Measurements from ENCODE around the gene WNT7B. TPM values are rescaled to one million over a fixed set of nuclear protein-coding genes. Genes with fewer than 3 reads are reported as not detected.

The WNT7B gene
- total RNA-seq: not detected

DNA sequence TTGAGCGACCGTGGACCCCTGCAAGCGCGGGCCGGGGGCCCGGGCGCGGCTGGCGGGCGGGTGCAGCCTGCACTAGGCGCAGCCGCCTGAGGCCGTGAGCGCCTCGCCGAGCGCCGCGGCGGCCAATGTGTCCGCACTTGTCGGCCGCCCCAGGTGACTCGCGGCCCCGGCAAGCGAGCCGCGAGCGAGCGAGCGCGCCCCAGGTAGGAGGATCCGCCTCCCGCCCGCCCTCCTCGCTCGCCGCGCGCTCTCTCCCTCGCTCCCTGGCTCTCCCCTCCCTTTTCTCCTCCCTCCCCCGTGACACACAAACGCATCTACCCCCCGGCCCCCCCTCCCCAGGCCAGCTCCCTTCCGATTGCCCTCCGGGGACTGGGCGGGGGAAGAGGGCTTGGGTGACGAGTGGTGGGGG lies at the start of gene WNT7B:
Gene WNT7B (minus strand): TSS at position 160 of the 409 bp plus-strand sequence. CDS start 408 bp downstream, outside the sequence.
- POLR2A ChIA-PET: no interaction called here
- CTCF ChIA-PET: interaction anchor here (0.5 to 1.5 kb wide), 3 partner anchors 37 to 598 kb away, joined by 4 to 6 read pairs (median 6); no protein-coding TSS in a partner anchor

DNA sequence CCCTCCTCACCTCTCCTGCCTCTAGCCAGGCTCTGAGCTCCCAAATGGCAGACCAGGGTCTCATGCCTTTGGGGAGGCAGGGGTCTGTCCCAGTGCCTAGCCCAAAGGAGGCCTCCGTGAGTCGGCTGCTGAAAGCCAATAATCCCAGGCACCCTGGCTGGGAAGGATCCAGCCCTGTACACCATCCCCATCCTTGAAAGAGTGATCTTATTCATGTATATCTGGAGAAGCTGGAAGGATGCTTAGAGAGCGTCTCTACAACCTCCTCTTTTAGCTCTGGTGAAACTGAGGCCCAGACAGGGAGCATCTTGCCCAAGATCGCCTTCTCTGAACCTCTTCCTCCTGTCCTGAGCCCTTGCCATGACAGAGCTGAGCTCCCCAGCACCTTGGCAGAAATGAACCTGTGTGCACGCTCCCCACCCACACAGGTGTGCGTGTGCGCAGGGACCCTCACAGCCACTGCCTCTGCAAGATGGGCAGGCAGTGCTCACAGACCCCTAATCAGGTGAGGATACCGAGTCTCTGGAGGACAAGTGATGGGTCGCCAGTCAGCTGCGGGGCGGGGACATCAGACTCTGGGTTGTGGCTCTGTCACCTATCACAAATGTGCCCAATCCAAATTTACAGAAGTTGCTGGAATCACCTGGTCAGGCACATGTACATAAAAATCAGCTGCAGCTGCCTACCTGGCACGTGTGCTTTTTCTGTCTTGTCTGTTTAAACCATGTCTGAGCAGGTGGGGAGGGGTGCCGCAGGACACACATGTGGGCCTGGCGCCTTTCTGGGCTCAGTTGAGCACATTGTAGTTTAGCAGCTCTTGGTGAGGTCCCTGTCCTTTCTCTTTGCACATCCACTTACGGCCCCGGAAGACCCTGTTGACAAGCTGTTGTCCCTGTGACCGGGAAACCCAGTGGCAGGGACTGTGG lies 49.3 kb upstream of the WNT7B start:
- POLR2A ChIA-PET: no interaction called here
- CTCF ChIA-PET: interaction anchor here (0.7 to 1.6 kb wide), 5 partner anchors 9 to 83 kb away, joined by 3 to 6 read pairs (median 4); no protein-coding TSS in a partner anchor

DNA sequence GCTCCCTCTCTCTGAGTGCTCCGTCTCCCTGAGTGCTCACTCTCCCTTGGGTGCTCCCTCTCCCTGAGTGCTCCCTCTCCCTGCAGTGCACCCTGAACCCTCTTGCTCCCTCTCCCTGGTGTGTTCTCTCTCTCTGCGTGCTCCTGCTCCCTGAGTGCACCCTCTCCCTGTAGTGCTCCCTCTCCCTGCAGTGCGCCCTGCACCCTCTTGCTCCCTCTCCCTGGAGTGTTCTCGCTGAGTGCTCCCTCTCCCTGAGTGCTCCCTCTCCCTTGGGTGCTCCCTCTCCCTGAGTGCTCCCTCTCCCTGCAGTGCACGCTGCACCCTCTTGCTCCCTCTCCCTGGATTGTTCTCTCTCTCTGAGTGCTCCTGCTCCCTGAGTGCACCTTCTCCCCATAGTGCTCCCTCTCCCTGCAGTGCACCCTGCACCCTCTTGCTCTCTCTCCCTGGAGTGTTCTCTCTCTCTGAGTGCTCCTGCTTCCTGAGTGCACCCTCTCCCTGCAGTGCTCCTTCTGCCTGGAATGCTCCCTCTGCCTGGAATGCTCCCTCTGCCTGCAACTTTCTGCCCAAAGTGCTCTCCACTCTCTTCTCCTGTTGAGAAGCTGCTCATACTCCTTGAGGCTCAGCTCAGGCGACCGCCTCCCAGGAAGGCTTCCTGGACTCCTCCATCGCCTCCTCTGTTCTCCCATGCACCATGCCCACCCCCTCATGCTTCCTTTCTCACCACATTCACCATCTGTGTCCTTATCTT lies 48.4 kb upstream of the WNT7B start:
- CTCF ChIA-PET: interaction anchor here (0.6 to 1.6 kb wide), 4 partner anchors 10 to 19 kb away, joined by 4 to 6 read pairs (median 4); no protein-coding TSS in a partner anchor

DNA sequence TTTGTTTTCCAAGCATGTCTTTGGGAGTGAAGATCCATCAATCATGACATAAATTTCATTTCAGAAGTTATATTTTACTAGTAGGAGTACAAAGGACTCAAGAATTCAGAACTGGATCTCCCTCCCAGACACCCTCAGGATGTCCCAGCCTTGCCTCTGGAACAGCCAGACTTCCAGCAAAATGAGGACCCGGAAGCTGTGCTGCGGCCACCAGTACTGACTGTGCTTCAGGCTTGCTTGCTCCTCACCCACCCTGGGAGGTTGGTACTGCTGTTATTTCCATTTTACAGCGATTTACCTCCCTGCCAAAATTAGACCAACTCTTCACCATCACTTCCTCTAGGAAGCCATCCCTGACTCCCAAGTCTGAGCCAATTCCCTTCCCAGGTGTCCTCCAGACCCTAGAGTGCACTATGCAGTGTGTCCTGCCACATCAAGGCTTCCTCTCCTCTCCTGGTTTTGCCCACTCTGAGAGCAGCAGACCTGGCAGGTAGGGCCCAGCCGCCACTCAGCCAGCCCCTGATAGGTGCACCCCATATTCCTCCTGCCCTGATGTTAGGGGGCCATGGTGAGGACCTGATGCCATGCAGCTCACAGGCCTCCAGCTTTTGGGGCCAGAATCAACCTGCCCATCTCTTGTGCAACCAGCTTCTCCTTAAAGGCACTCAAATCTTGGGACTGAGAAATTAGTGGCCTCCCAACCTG lies 47.3 kb upstream of the WNT7B start:
- ChIA-PET POLR2A (no interaction called here), CTCF (interaction anchor here (0.6 to 0.9 kb wide), 2 partner anchors 19 to 28 kb away, joined by 3 to 4 read pairs; no protein-coding TSS in a partner anchor)

More for the DNA sequence above, 48.4 kb upstream of the WNT7B start:
- POLR2A ChIA-PET: no interaction called here

DNA sequence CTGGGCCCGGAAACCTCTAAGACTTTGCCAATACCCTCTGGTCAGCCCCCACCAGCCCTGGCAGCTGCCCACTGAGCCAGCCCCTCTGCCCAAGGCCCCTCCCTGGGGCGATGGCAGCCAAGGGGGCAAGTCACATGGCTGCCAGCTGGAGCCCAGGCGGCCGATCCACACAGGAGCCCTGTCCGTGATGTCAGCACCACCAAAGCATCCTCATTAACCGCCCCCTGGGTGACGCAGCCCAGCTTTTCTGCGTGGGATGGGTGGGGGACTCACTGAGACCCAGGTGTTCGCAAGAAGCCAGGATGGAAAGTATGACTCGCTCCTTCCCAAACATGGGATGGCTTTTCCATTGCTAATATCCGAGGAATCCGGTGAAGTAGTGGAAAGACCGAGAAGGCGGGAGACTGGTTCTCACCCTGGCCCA lies 46.6 kb upstream of the WNT7B start:
- POLR2A ChIA-PET: no interaction called here
- CTCF ChIA-PET: interaction anchor here (2.6 kb wide), 1 partner anchor 17 kb away, joined by 9 read pairs; no protein-coding TSS in a partner anchor

DNA sequence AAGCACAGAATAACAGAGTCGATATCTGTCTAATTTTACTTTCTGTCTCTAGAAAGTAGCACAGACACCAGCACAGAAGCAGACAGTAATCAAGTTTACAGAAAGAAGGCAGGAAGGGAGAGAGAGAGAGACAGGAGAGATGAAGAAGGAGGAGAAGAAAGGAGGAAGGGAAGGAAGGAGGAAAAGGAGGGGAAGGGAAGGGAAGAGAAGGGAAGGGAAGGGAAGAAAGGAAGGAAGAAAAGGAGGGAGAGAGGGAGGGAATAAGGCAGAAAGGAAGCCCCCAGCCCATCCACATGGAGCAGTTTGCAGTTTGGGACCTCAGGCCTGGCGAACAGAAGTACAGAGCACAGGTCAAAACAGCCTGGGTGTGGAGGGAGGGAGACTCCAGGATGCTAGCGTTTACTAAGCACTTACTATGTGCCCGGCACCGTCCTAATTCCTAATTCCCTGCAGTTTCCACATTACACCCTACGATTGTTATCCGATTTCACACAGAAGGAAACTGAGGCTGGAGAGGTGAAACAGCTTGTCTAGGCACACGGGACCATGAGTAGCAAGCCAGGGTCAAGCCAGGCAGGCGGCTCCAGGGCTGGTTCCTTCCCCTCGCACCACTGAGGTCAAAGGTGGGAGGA lies 46.0 kb upstream of the WNT7B start:
- ChIA-PET CTCF (interaction anchor here (2.6 kb wide), 1 partner anchor 17 kb away, joined by 9 read pairs; no protein-coding TSS in a partner anchor), POLR2A (no interaction called here)

DNA sequence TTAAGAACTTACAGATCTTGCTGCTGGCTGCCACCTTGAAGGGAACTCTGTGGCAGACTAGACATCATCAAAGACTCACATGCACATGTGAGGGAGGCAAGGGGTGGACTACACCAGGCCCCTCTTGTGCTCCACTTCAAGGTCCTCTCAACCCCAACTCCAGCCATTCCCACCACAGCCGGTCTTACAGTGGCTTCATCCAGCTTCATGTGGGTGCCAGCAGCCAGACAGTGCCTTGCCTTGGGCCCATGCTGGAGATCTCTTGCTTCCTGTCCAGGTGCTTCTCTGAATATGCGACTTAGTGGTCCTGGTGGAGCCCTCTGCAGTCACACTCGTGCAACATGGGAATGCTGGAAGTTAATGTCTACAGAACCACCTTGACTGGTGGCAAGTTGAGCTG lies 44.6 kb upstream of the WNT7B start:
- ChIA-PET CTCF (interaction anchor here (1.4 to 2.6 kb wide), 2 partner anchors 14 to 15 kb away, joined by 3 to 9 read pairs; no protein-coding TSS in a partner anchor), POLR2A (no interaction called here)

DNA sequence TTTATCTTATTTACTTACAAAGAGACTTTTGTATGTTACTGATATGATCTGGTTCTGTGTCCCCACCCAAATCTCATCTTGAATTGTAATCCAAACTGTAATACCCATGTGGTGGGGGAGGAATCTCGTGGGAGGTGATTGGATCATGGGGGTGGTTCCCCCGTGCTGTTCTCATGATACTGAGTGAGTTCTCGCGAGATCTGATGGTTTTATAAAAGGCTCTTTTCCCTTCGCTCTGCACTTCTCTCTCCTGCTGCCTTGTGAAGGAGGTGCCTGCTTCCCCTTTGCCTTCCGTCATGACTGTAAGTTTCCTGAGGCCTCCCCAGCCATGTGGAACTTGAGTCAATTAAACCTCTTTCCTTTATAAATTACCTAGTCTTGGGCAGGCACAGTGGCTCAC lies 42.4 kb upstream of the WNT7B start:
- POLR2A ChIA-PET: no interaction called here

DNA sequence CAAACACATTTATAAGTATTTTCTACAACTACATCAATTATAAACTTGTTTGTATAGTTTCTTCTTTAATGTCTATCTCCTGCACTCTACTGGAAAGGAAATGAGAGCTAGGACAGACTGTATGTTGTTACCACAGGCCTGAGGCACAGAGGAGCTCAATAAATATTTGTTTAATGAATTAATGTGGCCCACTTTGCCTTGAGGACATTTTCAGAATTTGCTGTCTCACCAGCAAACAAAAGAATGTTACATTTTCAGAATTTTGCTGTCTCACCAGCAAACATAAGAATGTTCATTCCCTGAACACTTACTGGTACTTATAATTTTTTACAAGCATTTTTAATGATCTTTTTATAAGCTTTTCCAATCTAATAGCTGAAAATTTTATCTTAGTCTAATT lies 41.9 kb upstream of the WNT7B start:
- POLR2A ChIA-PET: no interaction called here

More for the DNA sequence above, 42.4 kb upstream of the WNT7B start:
- CTCF ChIA-PET: no interaction called here

DNA sequence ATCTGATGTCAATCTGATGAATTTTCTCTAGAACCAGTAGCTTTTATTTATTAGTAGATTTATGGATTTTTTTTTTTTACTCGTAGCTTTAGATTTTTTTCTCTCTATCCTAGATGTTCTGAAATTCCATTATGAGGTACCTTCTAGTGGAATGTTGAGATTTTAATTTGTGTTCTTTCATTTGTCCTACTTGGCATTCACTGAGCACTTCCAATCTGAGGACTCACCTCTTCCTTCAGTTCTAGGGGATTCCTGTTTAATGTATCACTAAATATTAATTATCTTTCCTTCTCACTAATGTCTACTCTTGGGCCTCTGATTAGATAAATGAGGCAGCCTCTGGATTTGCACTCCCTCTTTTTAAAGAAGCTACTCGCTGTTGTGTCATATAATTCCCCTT lies 40.2 kb upstream of the WNT7B start:
- ChIA-PET POLR2A (no interaction called here), CTCF (interaction anchor here (0.8 to 5.1 kb wide), 3 partner anchors 9 to 19 kb away, joined by 3 to 24 read pairs (median 5); no protein-coding TSS in a partner anchor)

More for the DNA sequence above, 41.9 kb upstream of the WNT7B start:
- CTCF ChIA-PET: interaction anchor here (5.1 kb wide), 1 partner anchor 13 kb away, joined by 24 read pairs; no protein-coding TSS in a partner anchor

DNA sequence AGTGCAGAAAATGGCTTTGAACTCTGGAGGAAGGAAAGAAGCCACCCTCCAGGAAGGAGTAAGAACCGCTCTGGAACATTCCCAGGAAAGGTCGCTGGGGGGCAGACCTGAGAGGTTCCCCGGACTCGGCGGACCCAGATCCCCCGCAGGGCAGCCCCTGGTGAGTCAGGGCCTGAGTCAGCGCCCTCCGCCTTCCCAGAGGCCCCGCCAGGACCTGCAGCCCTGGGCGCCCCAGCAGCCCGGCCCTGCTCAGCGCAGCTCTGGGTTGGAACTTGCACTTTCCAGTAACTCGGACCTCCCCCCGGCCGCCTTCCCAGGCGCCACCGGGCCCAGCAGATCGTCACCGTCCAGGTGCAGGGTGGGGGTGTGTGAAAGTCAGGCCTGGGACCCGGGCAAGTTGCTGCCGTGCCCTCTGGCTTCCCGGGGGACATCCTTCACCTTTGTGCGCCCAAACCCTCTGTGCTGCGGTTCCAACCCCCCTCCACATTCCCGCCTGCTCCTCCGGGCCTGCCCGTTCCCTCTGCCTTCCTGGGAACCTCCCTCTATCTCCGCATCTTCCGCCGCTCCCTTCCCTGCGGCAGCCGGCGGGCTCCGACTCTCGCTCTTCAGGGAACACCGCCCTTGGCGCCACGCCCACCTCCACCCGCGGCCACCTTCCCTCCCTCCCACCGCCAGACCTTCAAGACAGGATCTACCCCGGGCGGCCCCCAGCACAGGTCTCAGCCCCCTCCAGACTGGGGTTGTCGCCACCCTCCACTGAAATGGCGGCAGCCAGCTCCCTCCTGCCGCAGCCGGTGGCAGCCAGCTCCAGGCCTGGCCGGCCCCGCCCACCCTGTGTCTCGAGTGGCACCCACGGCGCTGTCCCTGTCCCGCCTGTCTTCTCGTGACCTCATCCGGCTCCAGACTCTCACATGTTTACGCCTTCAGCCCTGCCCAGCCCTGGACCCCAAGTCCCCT lies 36.8 kb upstream of the WNT7B start:
- POLR2A ChIA-PET: interaction anchor here (0.6 to 2.8 kb wide), 5 partner anchors 9 to 323 kb away, joined by 3 to 16 read pairs (median 5); no protein-coding TSS in a partner anchor
- CTCF ChIA-PET: interaction anchor here (0.7 to 5.1 kb wide), 17 partner anchors 8 to 354 kb away, joined by 3 to 35 read pairs (median 5); partner anchors contain the start of gene WNT7B

DNA sequence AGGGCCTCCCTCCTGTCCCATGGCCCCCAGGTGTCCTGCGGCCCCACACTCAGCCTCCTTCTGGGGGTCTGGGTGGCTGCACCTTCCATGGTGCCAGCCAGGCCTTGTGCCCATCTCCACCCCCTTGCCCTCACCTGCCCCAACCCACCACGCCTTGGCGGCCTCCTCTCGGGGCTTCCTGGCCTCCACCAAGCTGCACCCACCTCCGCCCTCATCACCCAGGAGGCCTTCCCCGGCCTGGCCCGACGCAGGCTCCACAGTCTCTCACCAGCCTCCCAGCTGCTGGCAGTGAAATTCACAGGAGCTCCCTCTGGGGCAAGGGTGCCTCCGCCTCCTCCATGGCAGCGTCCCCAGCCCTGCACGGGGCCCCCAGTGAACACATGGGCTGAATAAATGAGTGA lies 35.9 kb upstream of the WNT7B start:
- POLR2A ChIA-PET: interaction anchor here (0.6 to 2.8 kb wide), 4 partner anchors 8 to 104 kb away, joined by 5 to 16 read pairs (median 6); no protein-coding TSS in a partner anchor
- CTCF ChIA-PET: interaction anchor here (0.7 to 4.2 kb wide), 17 partner anchors 13 to 355 kb away, joined by 3 to 35 read pairs (median 4); partner anchors contain the start of gene WNT7B

DNA sequence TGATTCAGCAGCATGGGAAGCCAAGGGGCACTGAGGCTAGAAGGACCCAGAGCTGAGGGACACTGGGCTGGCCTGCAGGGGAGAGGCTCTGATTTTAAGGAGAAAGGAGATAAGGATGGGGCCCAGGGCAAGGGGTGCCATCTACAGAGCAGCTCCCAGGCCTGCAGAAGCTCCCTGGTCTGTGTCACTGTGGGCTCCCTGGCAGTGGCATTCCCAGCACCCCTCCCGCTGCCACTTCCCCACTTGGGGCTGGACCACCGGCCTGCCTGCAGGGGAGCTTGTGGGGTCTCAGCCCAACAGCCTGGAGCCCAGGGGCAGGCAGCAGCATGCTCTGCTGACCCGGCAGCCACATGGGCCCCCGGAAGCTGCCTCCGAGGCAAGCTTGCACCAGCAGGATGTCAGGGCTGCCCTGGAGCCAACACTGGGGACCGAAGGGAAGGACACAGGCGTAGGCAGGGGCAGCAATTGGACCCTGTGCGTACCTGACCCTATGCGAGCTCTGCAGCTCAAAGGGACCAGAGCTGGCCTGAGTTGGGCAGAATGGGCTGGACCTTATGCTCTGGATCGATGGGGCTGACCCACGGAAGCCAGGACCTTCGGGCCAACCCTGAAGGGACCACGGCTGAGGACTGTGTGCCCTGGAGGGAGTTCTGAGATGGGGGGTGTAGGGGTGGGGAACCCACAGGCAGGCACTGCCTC lies 35.4 kb upstream of the WNT7B start:
- POLR2A ChIA-PET: interaction anchor here (1.1 to 2.8 kb wide), 3 partner anchors 23 to 105 kb away, joined by 5 to 16 read pairs (median 5); no protein-coding TSS in a partner anchor

DNA sequence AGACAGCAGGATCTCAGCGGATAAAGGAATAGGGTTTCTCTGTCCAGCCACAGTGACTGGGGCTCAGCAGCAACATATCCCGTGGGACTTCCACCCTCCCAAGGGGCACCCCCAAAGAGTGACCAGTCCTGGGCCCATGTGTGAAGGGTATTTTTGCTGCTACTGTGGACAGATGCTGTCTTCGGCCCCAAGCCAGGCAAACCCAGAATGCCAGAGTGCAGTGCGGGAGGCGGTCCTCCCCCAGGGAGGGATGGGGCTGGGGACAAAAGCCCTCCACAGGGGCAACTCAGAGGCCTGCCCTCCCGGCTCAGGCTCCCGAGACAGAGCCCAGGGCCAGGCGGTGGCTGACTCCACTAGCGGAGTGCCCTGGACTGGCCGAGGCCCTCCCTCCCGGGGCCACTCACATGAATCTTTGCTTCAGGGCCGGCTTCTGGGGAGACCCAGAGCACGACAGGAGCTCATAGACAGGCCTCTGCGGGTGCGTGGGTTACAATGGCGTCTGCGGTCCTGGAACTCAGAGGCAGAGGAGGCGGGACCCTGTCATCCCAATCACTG lies 34.7 kb upstream of the WNT7B start:
- POLR2A ChIA-PET: no interaction called here
- CTCF ChIA-PET: interaction anchor here (1.0 to 4.2 kb wide), 7 partner anchors 17 to 324 kb away, joined by 3 to 35 read pairs (median 6); no protein-coding TSS in a partner anchor

More for the DNA sequence above, 35.4 kb upstream of the WNT7B start:
- CTCF ChIA-PET: interaction anchor here (1.0 to 4.2 kb wide), 13 partner anchors 14 to 355 kb away, joined by 3 to 35 read pairs (median 5); no protein-coding TSS in a partner anchor

DNA sequence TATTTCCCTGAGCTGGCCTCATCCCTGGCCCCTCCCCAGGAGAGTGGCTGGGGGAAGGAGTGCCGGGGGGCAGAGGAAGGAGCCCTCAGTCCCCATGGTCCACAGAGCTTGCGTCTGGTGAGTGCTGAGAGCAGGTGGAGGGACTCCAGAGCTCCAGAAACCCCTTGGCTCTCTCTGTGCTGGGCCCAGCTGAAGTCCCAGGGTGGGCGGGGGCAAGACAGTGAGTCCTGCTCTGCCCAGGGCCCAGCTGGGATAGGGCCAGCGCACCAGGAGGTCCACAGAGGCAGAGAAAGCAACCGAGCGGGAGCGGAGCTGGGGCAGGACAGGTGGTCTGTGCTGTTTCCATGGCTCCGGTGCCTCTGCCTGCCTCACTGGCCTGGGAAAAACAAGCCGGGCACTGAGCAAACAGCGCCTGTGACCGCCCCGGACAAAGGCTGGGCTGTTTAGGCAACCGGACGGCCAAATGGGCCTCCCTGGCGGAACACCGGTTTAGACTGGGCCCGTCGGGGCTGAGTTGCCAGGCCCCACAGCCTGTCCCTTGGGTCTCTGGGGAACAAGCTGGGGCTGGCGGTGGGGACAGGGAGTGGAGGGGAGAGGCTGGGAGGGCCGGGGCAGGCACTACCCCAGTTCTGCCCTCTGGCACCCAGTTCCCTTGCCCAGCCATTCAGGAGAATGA lies 34.1 kb upstream of the WNT7B start:
- CTCF ChIA-PET: interaction anchor here (1.2 to 4.2 kb wide), 4 partner anchors 25 to 111 kb away, joined by 3 to 35 read pairs (median 15); no protein-coding TSS in a partner anchor
- POLR2A ChIA-PET: no interaction called here
